ENCODE results near the gene EPHB2.

The EPHB2 gene

GRCh38 chr1:22786719-22787489, 76.3 kb downstream of the EPHB2 start:
- POLR2A ChIA-PET: no interaction called here
- no peak for DNase-seq (ENCODE audit: extremely low spot score)
- no peak for TF ChIP-seq CTCF (IDR thresholded peaks at IDR 0.05; ENCODE audit: control extremely low read depth, extremely low read depth, low read depth, missing control alignments)
- CTCF ChIA-PET: interaction anchor here (1.1 kb wide), 1 partner anchor 17 kb away, joined by 3 read pairs; no protein-coding TSS in a partner anchor

- POLR2A ChIA-PET: no interaction called here
- DNase-seq (ENCODE audit: extremely low spot score): no peak
- CTCF ChIA-PET: no interaction called here
- no peak for TF ChIP-seq CTCF (IDR thresholded peaks at IDR 0.05; ENCODE audit: control extremely low read depth, extremely low read depth, low read depth, missing control alignments)
Measured at GRCh38 chr1:22787636-22788035, 77.0 kb downstream of the EPHB2 start.

- TF ChIP-seq CTCF (IDR thresholded peaks at IDR 0.05; ENCODE audit: control extremely low read depth, extremely low read depth, low read depth, missing control alignments): no peak
- ChIA-PET POLR2A (no interaction called here), CTCF (no interaction called here)
- DNase-seq (ENCODE audit: extremely low spot score): no peak
Measured at GRCh38 chr1:22788254-22788661, 77.6 kb downstream of the EPHB2 start.

- CTCF ChIA-PET: no interaction called here
- POLR2A ChIA-PET: no interaction called here
- no peak for TF ChIP-seq CTCF (IDR thresholded peaks at IDR 0.05; ENCODE audit: control extremely low read depth, extremely low read depth, low read depth, missing control alignments)
- DNase-seq (ENCODE audit: extremely low spot score): no peak
Measured at GRCh38 chr1:22789356-22789994, 78.8 kb downstream of the EPHB2 start.

GRCh38 chr1:22790232-22791008, 79.8 kb downstream of the EPHB2 start:
- POLR2A ChIA-PET: no interaction called here
- no peak for TF ChIP-seq CTCF (IDR thresholded peaks at IDR 0.05; ENCODE audit: control extremely low read depth, extremely low read depth, low read depth, missing control alignments)
- CTCF ChIA-PET: no interaction called here
- DNase-seq (ENCODE audit: extremely low spot score): no peak

- no peak for DNase-seq (ENCODE audit: extremely low spot score)
- ChIA-PET POLR2A (no interaction called here), CTCF (no interaction called here)
- no peak for TF ChIP-seq CTCF (IDR thresholded peaks at IDR 0.05; ENCODE audit: control extremely low read depth, extremely low read depth, low read depth, missing control alignments)
Measured at GRCh38 chr1:22791831-22792347, 81.2 kb downstream of the EPHB2 start.
